Endothelial cell of umbilical vein (primary cell): ENCODE measurements around the gene TEX101. TPM values are rescaled to one million over a fixed set of nuclear protein-coding genes. Genes with fewer than 3 reads are reported as not detected.

Experiments
- BruUV-seq: library from RNA; stranded (reverse); fragments of 400-500 nt; replicated peaks from 2 replicates; lab custom pipeline; 2021; lab: Mats Ljungman, UMichigan
- CTCF ChIA-PET: fragments of 300-600, 350-600 bp; sonication (Branson Sonifier 250); formaldehyde crosslinking; loops from one replicate; lab custom pipeline; 2021; ENCODE audit warnings: antibody characterized with exemption, inconsistent platforms; lab: Charles Lee
- POLR2A ChIA-PET: fragments of 300-600, 350-600 bp; sonication (Branson Sonifier 250); formaldehyde crosslinking; loops from one replicate; lab custom pipeline; 2021; ENCODE audit warnings: antibody characterized with exemption, inconsistent platforms; lab: Charles Lee
- DNase-seq: peaks from one replicate; pipeline ENCODE4 v3.0.0-alpha.2; 2011; ENCODE audit warnings: low read depth, low spot score
- FAIRE-seq: peaks from 2 replicates; lab custom pipeline; 2011; peaks lifted over from hg19 to GRCh38; lab: Jason Lieb, UNC
- H2AFZ ChIP-seq: 2 replicates; pipeline ENCODE4 v1.6.0; 2012; ENCODE audit warnings: low read depth, low read length, control low read depth, inconsistent platforms
- H3K27ac ChIP-seq: 2 replicates; pipeline ENCODE4 v1.5.1; 2011; ENCODE audit warnings: low read depth, mild to moderate bottlenecking, control low read depth, low read length, moderate library complexity; ENCODE audit not compliant: insufficient read depth
- H3K27me3 ChIP-seq, 2 experiments: 2 replicates each; pipeline versions ENCODE4 v1.6.0 to v1.6.1; 2011; ENCODE audit warnings: low read length in 2 of 2, mixed read lengths in 1 of 2; ENCODE audit not compliant: control insufficient read depth in 2 of 2, insufficient read depth in 2 of 2
- H3K36me3 ChIP-seq, 2 experiments: 2 replicates in 1 of 2; 3 replicates in 1 of 2; pipeline ENCODE4 v1.5.1; 2011; ENCODE audit warnings: low read length in 2 of 2, mild to moderate bottlenecking in 1 of 2, moderate library complexity in 1 of 2; ENCODE audit not compliant: control insufficient read depth in 2 of 2, insufficient read depth in 2 of 2; ENCODE audit errors: extremely low read depth in 1 of 2
- H3K4me1 ChIP-seq: 3 replicates; pipeline ENCODE4 v1.5.1; 2011; ENCODE audit warnings: mild to moderate bottlenecking, low read length; ENCODE audit not compliant: control insufficient read depth, insufficient read depth; ENCODE audit errors: extremely low read depth
- H3K4me2 ChIP-seq: 2 replicates; pipeline ENCODE4 v1.6.1; 2011; ENCODE audit warnings: low read length, control low read depth, mixed read lengths; ENCODE audit not compliant: insufficient read depth
- H3K4me3 ChIP-seq, 3 experiments: fragments of 200-600 bp in 1 of 3; sonication (generic), shearing (Covaris generic) in 1 of 3; replicated peaks in 1 of 3; 2 replicates each; pipeline ENCODE4 v1.5.1; 2011 to 2016; ENCODE audit warnings: control low read depth in 3 of 3, low read length in 3 of 3, mild to moderate bottlenecking in 2 of 3, inconsistent platforms in 1 of 3, low read depth in 1 of 3, moderate library complexity in 1 of 3; ENCODE audit not compliant: insufficient read depth in 1 of 3
- H3K79me2 ChIP-seq: 2 replicates; pipeline ENCODE4 v1.6.0; 2012; ENCODE audit warnings: low read length, inconsistent platforms; ENCODE audit not compliant: control insufficient read depth, insufficient read depth
- H3K9ac ChIP-seq: replicated peaks from 2 replicates; pipeline ENCODE3; 2011; ENCODE audit warnings: low read length, control low read depth; ENCODE audit not compliant: insufficient read depth; ENCODE audit errors: extremely low read depth
- H3K9me1 ChIP-seq: replicated peaks from 3 replicates; pipeline ENCODE4 v1.6.0; 2011; ENCODE audit warnings: mild to moderate bottlenecking, low read length; ENCODE audit not compliant: control insufficient read depth, insufficient read depth; ENCODE audit errors: extremely low read depth
- H3K9me3 ChIP-seq: replicated peaks from 2 replicates; pipeline ENCODE4 v1.5.1; 2012; ENCODE audit warnings: low read length, inconsistent platforms; ENCODE audit not compliant: control insufficient read depth, insufficient read depth
- H4K20me1 ChIP-seq: replicated peaks from 2 replicates; pipeline ENCODE3; 2011; ENCODE audit warnings: mild to moderate bottlenecking, low read length; ENCODE audit not compliant: control insufficient read depth, insufficient read depth; ENCODE audit errors: extremely low read depth
- CTCF ChIP-seq, 2 donors: IDR thresholded peaks; 1 replicate in 1 of 2; 2 replicates in 1 of 2; pipeline ENCODE4 v1.5.1; 2011; ENCODE audit warnings: low read length in 2 of 2, mild to moderate bottlenecking in 2 of 2, moderate library complexity in 2 of 2, control low read depth in 1 of 2, inconsistent platforms in 1 of 2, low read depth in 1 of 2; ENCODE audit not compliant: insufficient read depth in 1 of 2; ENCODE audit errors: extremely low read depth in 1 of 2
- EZH2 ChIP-seq: IDR thresholded peaks from 2 replicates; pipeline ENCODE4 v1.6.1; 2012; ENCODE audit warnings: borderline replicate concordance, low read depth, mild to moderate bottlenecking, moderate library complexity, low read length, inconsistent platforms; ENCODE audit not compliant: severe bottlenecking
- FOS ChIP-seq: IDR thresholded peaks from 2 replicates; pipeline ENCODE4 v1.6.1; 2011; ENCODE audit warnings: mild to moderate bottlenecking, low read length, moderate library complexity, borderline replicate concordance; ENCODE audit not compliant: insufficient read depth
- GATA2 ChIP-seq: IDR thresholded peaks from 2 replicates; pipeline ENCODE4 v1.7.0; 2011; ENCODE audit warnings: low read depth, mild to moderate bottlenecking, moderate library complexity, mixed read lengths, low read length; ENCODE audit not compliant: insufficient read length, insufficient read depth
- JUN ChIP-seq: IDR thresholded peaks from 2 replicates; pipeline ENCODE4 v1.6.1; 2011; ENCODE audit warnings: borderline replicate concordance, low read depth; ENCODE audit not compliant: insufficient read length, insufficient read depth
- MAX ChIP-seq: IDR thresholded peaks from 2 replicates; pipeline ENCODE4 v1.6.1; 2011; ENCODE audit not compliant: insufficient read depth, insufficient read length
- MYC ChIP-seq: IDR thresholded peaks from one replicate; pipeline ENCODE4 v1.6.1; 2011; ENCODE audit warnings: mild to moderate bottlenecking, low read depth, low read length
- POLR2A ChIP-seq: IDR thresholded peaks from 2 replicates; pipeline ENCODE4 v1.6.1; 2012; ENCODE audit warnings: low read depth, mild to moderate bottlenecking, control low read depth, low read length
- POLR2AphosphoS5 ChIP-seq: IDR thresholded peaks from 2 replicates; pipeline ENCODE4 v1.6.1; 2012; ENCODE audit warnings: low read depth, mild to moderate bottlenecking, control low read depth, low read length, moderate library complexity; ENCODE audit not compliant: insufficient read depth
- dilution Hi-C: fragments of 300-500 bp; cut with MboI; formaldehyde crosslinking; loops from one replicate; pipeline ENCODE4 v1.15.0; 2019; ENCODE audit warnings: low sequenced_read_pairs; ENCODE audit not compliant: extremely low pct_ligation_motif_present
- intact Hi-C: fragments of 100-400 bp; cut with micrococcal nuclease; formaldehyde crosslinking; loops from one replicate; pipeline ENCODE4 v1.10.0; 2022
- polyA plus RNA-seq, 4 experiments: library from polyadenylated mRNA; depleted of rRNA in 3 of 4; stranded (reverse) in 3 of 4; unstranded in 1 of 4; fragments of >200 nt; gene quantifications; 2 replicates each; pipeline versions ENCODE4 v1.2.1 to v1.2.3, GENCODE V29; 2011 to 2012; ENCODE audit warnings: missing spikeins in 1 of 4
- total RNA-seq: library from RNA; stranded (reverse); gene quantifications from 2 replicates; pipeline ENCODE4 v1.2.3, GENCODE V29; 2021

Gene TEX101
- total and polyA plus RNA-seq, 2 donors (not counting 3 experiments of a cell fraction or from before 2014, with no cell fraction given) = not detected

GRCh38 chr19:43416951-43417623 lies 2.4 kb downstream of the TEX101 start:
- no peaks in the 10 kb centered on the region for H4K20me1 ChIP-seq
- POLR2A ChIA-PET = no interaction called here
- no TSS peak for BruUV-seq
- H3K9me1 ChIP-seq = no peaks in the 10 kb centered on the region
- DNase-seq (no peak), FAIRE-seq (no peak)
- no peaks in the 10 kb centered on the region for H3K4me1 ChIP-seq
- intact Hi-C loops (no loop called here), dilution Hi-C loops (no loop called here)
- H3K4me2 ChIP-seq = no peak overlapping the region
- H3K36me3 ChIP-seq = no peaks in the 10 kb centered on the region
- no peaks in the 10 kb centered on the region for H3K9me3 ChIP-seq
- H3K79me2 ChIP-seq = no peaks in the 10 kb centered on the region
- H3K4me3 ChIP-seq = no peak overlapping the region
- H3K27me3 ChIP-seq = no peaks in the 10 kb centered on the region
- no peak overlapping the region for H2AFZ ChIP-seq
- H3K9ac ChIP-seq = no peak overlapping the region
- TF ChIP-seq MAX = no peak
- no peak for TF ChIP-seq CTCF (IDR thresholded peaks at IDR 0.05; ENCODE audit: extremely low read depth in 1 of 2, insufficient read depth in 1 of 2, low read depth in 1 of 2, low read length in 2 of 2)
- TF ChIP-seq GATA2 = no peak
- TF ChIP-seq MYC = no peak
- no peak for TF ChIP-seq FOS
- TF ChIP-seq JUN = no peak
- no peak for TF ChIP-seq POLR2A
- no peak for TF ChIP-seq EZH2
- no peak for TF ChIP-seq POLR2AphosphoS5
- no peak overlapping the region for H3K27ac ChIP-seq
- CTCF ChIA-PET = interaction anchor here (2.0 kb wide), 1 partner anchor 30 kb away, joined by 5 read pairs; no protein-coding TSS in a partner anchor
